ENCODE measurements around the gene POFUT1.

GRCh38 chr20:32231847-32232246, 24.2 kb downstream of the POFUT1 start:
- TF ChIP-seq CTCF (IDR thresholded peaks at IDR 0.05) (no peak), POLR2A (IDR thresholded peaks at IDR 0.05) (no peak)

Data from heart left ventricle (tissue), 13 donors.